ENCODE data around the gene SH2D4B.

GRCh38 chr10:80504158-80504811 lies 33.4 kb upstream of the SH2D4B start:
- TF ChIP-seq CTCF (IDR thresholded peaks at IDR 0.05): no peak
- TF ChIP-seq POLR2AphosphoS5 (IDR thresholded peaks at IDR 0.05): no peak
- no peak for TF ChIP-seq EP300 (IDR thresholded peaks at IDR 0.05)
